Panc1 (cell line): Measurements from ENCODE around the gene ATG4D. TPM values are rescaled to one million over a fixed set of nuclear protein-coding genes. Genes with fewer than 3 reads are reported as not detected.

Experiments
- ATAC-seq: fragments of 200-7000 bp; cut with Tn5 transposase; 2 replicates; pipeline ENCODE4 v1.9.1; 2020; ENCODE audit warnings: mild to moderate bottlenecking, moderate library complexity
- BruUV-seq: library from RNA; stranded (reverse); fragments of 400-500 nt; replicated peaks from 2 replicates; lab custom pipeline; 2021; lab: Mats Ljungman, UMichigan
- CTCF ChIA-PET: fragments of 300-600 bp; sonication (Branson Sonifier 250); formaldehyde crosslinking; loops from one replicate; lab custom pipeline; 2022; ENCODE audit warnings: antibody characterized with exemption; lab: Charles Lee
- POLR2A ChIA-PET: fragments of 300-600 bp; sonication (Branson Sonifier 250); formaldehyde crosslinking; loops from one replicate; lab custom pipeline; 2022; ENCODE audit warnings: antibody characterized with exemption; lab: Charles Lee
- DNase-seq: peaks from one replicate; pipeline ENCODE4 v3.0.0-alpha.2; 2010; ENCODE audit warnings: low read depth, low spot score
- H3K27ac ChIP-seq: 2 replicates; pipeline ENCODE4 v1.5.1; 2011; ENCODE audit warnings: mild to moderate bottlenecking, low read length, inconsistent platforms
- H3K27me3 ChIP-seq: fragments of 200-500 bp; sonication (Bioruptor generic); 2 replicates; pipeline ENCODE4 v1.6.0; 2014; ENCODE audit warnings: low read length, inconsistent platforms; ENCODE audit not compliant: control insufficient read depth, insufficient read depth
- H3K36me3 ChIP-seq: fragments of 200-500 bp; sonication (Bioruptor generic); 2 replicates; pipeline ENCODE4 v1.5.1; 2014; ENCODE audit warnings: inconsistent platforms, mild to moderate bottlenecking, low read length, moderate library complexity; ENCODE audit not compliant: control insufficient read depth, insufficient read depth
- H3K4me1 ChIP-seq: 2 replicates; pipeline ENCODE4 v1.5.1; 2011; ENCODE audit warnings: inconsistent platforms, mild to moderate bottlenecking, low read length, moderate library complexity; ENCODE audit not compliant: control insufficient read depth, insufficient read depth
- H3K4me3 ChIP-seq, 2 experiments: 2 replicates each; pipeline ENCODE4 v1.5.1; 2011 to 2012; ENCODE audit warnings: low read depth in 2 of 2, low read length in 2 of 2, mild to moderate bottlenecking in 2 of 2, inconsistent platforms in 1 of 2, moderate library complexity in 1 of 2
- H3K9me3 ChIP-seq: fragments of 200-500 bp; sonication (Bioruptor generic); 2 replicates; pipeline ENCODE4 v1.5.1; 2014; ENCODE audit warnings: low read depth, mild to moderate bottlenecking, inconsistent platforms, low read length, moderate library complexity; ENCODE audit not compliant: control insufficient read depth, insufficient read depth
- POLR2AphosphoS5 ChIP-seq: IDR thresholded peaks from 2 replicates; pipeline ENCODE4 v1.6.1; 2012; ENCODE audit warnings: mild to moderate bottlenecking, low read depth, low read length, moderate library complexity
- SIN3A ChIP-seq: IDR thresholded peaks from 2 replicates; pipeline ENCODE4 v1.6.1; 2012; ENCODE audit warnings: low read depth, mild to moderate bottlenecking, low read length, moderate library complexity, borderline replicate concordance; ENCODE audit not compliant: insufficient read depth
- TCF7L2 ChIP-seq: IDR thresholded peaks from 2 replicates; pipeline ENCODE4 v1.6.1; 2011; ENCODE audit warnings: mild to moderate bottlenecking, low read depth, low read length, inconsistent platforms
- in situ Hi-C: cut with HindIII; loops from 2 replicates; pipeline ENCODE4 v1.10.0; 2016; ENCODE audit warnings: low sequenced_read_pairs, low pct_unique_long_range_greater_than_20kb
- intact Hi-C: fragments of 100-400 bp; cut with micrococcal nuclease; formaldehyde crosslinking; loops from one replicate; pipeline ENCODE4 v1.10.0; 2022; ENCODE audit not compliant: unreplicated experiment
- total RNA-seq: library from RNA; stranded (reverse); gene quantifications from one replicate; pipeline ENCODE4 v1.2.1, GENCODE V29; 2021; ENCODE audit not compliant: unreplicated experiment
- TF ChIP-seq, protein P1 (sequence below), 2 experiments: IDR thresholded peaks; 2 replicates each; pipeline ENCODE4 v1.6.1; 2011 to 2012; ENCODE audit warnings: low read depth in 2 of 2, control low read depth in 1 of 2, low read length in 1 of 2, mild to moderate bottlenecking in 1 of 2, moderate library complexity in 1 of 2; ENCODE audit not compliant: insufficient read depth in 1 of 2
- TF ChIP-seq, protein P2 (sequence below): fragments of 450-650 bp; IDR thresholded peaks from 2 replicates; pipeline ENCODE4 v1.5.1; 2017; ENCODE audit warnings: mild to moderate bottlenecking

The ATG4D gene
- total RNA-seq, 1 experiment from 2014 or later, result 28.0 TPM

DNA sequence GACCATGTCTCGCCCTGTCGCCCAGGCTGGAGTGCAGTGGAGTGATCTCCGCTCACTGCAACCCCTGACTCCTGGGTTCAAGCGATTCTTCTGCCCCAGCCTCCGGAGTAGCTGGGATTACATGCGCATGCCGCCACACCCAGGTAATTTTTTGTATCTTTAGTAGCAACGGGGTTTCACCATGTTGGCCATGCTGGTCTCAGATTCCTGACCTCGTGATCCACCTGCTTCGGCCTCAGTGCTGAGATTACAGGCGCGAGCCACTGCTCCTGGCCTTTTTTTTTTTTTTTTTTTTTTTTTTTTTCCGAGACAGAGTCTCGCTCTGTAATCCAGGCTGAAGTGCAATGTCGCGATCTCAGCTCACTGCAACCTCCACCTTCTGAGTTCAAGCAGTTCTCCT is 35.7 kb upstream of the ATG4D start:
- Histone ChIP-seq H3K9me3 (no peaks in the 10 kb centered on the region), H3K36me3 (no peaks in the 10 kb centered on the region), H3K4me3 (no peak overlapping the region), H3K27me3 (no peaks in the 10 kb centered on the region), H3K4me1 (no peaks in the 10 kb centered on the region; the same call in 1 of the 2 replicates), H3K27ac (no peak overlapping the region)
- ATAC-seq, result no peak
- no TSS peak for BruUV-seq
- in situ Hi-C loops, result no loop called here
- intact Hi-C loops, result no loop called here
- ChIA-PET POLR2A (no interaction called here), CTCF (no interaction called here)
- no peak for DNase-seq
- TF ChIP-seq, protein P1, sequence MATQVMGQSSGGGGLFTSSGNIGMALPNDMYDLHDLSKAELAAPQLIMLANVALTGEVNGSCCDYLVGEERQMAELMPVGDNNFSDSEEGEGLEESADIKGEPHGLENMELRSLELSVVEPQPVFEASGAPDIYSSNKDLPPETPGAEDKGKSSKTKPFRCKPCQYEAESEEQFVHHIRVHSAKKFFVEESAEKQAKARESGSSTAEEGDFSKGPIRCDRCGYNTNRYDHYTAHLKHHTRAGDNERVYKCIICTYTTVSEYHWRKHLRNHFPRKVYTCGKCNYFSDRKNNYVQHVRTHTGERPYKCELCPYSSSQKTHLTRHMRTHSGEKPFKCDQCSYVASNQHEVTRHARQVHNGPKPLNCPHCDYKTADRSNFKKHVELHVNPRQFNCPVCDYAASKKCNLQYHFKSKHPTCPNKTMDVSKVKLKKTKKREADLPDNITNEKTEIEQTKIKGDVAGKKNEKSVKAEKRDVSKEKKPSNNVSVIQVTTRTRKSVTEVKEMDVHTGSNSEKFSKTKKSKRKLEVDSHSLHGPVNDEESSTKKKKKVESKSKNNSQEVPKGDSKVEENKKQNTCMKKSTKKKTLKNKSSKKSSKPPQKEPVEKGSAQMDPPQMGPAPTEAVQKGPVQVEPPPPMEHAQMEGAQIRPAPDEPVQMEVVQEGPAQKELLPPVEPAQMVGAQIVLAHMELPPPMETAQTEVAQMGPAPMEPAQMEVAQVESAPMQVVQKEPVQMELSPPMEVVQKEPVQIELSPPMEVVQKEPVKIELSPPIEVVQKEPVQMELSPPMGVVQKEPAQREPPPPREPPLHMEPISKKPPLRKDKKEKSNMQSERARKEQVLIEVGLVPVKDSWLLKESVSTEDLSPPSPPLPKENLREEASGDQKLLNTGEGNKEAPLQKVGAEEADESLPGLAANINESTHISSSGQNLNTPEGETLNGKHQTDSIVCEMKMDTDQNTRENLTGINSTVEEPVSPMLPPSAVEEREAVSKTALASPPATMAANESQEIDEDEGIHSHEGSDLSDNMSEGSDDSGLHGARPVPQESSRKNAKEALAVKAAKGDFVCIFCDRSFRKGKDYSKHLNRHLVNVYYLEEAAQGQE (IDR thresholded peaks at IDR 0.05; ENCODE audit: insufficient read depth in 1 of 2, low read depth in 2 of 2, low read length in 1 of 2), result no peak
- no peak for TF ChIP-seq POLR2AphosphoS5
- TF ChIP-seq TCF7L2, result no peak
- TF ChIP-seq SIN3A, result no peak
- TF ChIP-seq, protein P2, sequence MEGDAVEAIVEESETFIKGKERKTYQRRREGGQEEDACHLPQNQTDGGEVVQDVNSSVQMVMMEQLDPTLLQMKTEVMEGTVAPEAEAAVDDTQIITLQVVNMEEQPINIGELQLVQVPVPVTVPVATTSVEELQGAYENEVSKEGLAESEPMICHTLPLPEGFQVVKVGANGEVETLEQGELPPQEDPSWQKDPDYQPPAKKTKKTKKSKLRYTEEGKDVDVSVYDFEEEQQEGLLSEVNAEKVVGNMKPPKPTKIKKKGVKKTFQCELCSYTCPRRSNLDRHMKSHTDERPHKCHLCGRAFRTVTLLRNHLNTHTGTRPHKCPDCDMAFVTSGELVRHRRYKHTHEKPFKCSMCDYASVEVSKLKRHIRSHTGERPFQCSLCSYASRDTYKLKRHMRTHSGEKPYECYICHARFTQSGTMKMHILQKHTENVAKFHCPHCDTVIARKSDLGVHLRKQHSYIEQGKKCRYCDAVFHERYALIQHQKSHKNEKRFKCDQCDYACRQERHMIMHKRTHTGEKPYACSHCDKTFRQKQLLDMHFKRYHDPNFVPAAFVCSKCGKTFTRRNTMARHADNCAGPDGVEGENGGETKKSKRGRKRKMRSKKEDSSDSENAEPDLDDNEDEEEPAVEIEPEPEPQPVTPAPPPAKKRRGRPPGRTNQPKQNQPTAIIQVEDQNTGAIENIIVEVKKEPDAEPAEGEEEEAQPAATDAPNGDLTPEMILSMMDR, result no peak

DNA sequence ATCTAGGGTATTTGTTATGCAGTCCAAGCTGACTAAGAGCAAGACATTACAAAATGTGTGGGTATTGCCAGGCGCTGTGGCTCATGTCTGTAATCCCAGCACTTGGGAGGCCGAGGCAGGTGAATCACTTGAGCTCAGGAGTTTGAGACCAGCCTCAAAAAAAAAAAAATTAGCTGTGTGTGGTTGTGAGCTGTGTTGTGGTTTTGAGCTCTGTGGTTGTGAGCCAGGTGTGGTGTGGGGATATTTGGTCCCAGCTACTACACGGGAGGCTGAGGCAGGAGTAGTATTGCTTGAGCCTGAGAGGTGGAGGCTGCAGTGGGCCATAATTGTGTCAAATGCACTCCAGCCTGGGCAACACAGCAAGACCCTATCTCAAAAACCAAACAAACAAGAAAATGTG is 35.0 kb upstream of the ATG4D start:
- in situ Hi-C loops, result no loop called here
- no peaks in the 10 kb centered on the region for H3K4me1 ChIP-seq
- no peaks in the 10 kb centered on the region for H3K27me3 ChIP-seq
- no peaks in the 10 kb centered on the region for H3K36me3 ChIP-seq
- H3K27ac ChIP-seq, result no peak overlapping the region
- no peak overlapping the region for H3K4me3 ChIP-seq
- POLR2A ChIA-PET, result no interaction called here
- no peaks in the 10 kb centered on the region for H3K9me3 ChIP-seq
- TF ChIP-seq TCF7L2, result no peak
- TF ChIP-seq SIN3A, result no peak
- ATAC-seq (no peak), DNase-seq (no peak)
- CTCF ChIA-PET, result interaction anchor here (0.7 kb wide), 1 partner anchor 23 kb away, joined by 5 read pairs; no protein-coding TSS in a partner anchor
- intact Hi-C loops, result no loop called here
- BruUV-seq, result no TSS peak

DNA sequence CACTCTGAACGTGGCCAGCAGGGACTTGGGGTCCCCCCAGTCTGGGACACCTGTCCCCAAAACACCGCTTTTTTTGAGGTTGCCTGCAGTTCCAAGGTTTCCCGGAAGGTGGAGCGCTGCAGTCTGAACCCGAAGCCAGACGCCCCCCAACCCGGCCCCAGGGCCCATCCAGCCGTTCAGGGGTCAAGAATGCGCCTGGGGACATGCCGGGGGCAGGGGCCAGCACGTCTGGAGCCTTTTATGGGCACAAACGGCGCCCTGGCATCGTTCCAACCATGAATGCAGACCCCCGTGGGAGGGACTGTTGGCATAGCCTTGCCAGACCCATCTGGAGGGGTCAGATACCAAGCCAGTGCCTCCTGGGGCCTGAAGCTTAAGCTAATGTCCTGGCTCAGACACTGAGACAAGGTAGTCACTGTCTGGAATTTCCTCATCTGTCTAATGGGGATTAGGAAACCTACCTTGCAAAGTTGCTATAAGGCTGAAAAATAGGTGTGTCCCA is 33.4 kb upstream of the ATG4D start:
- POLR2A ChIA-PET, result no interaction called here
- BruUV-seq, result no TSS peak
- Histone ChIP-seq H3K27ac (no peak overlapping the region), H3K36me3 (no peaks in the 10 kb centered on the region), H3K9me3 (no peaks in the 10 kb centered on the region), H3K4me3 (no peak overlapping the region), H3K4me1 (no peaks in the 10 kb centered on the region), H3K27me3 (no peaks in the 10 kb centered on the region)
- ATAC-seq, result peak; percentile 39; the same call in 1 of the 2 replicates
- no peak for DNase-seq
- TF ChIP-seq SIN3A (no peak), POLR2AphosphoS5 (no peak), TCF7L2 (no peak)
- TF ChIP-seq, protein P2, result peak; percentile 89
- TF ChIP-seq, protein P1 (IDR thresholded peaks at IDR 0.05; ENCODE audit: insufficient read depth in 1 of 2, low read depth in 2 of 2, low read length in 1 of 2), result no peak
- CTCF ChIA-PET, result no interaction called here
- intact Hi-C loops, result no loop called here
- in situ Hi-C loops, result no loop called here
